ENCODE results near the gene MRPS25.
"Not testable (repeated sequence)": the region's sequence is repeated elsewhere in the genome, so short reads cannot be mapped to it uniquely, and the experiment has no call there.

MRPS25 gene

GRCh38 chr3:15044326-15044725 is 20.8 kb downstream of the MRPS25 start:
- in situ Hi-C loops (cut with MboI; ENCODE audit: low sequenced_read_pairs): no loop called here

- in situ Hi-C loops (cut with MboI; ENCODE audit: low sequenced_read_pairs): no loop called here
These were observed 21.5 kb downstream of the MRPS25 start for GRCh38 chr3:15043408-15044171.

- in situ Hi-C loops (cut with MboI; ENCODE audit: low sequenced_read_pairs): no loop called here
These were observed 22.2 kb downstream of the MRPS25 start for GRCh38 chr3:15042936-15043335.

- in situ Hi-C loops (cut with MboI; ENCODE audit: low sequenced_read_pairs): no loop called here
These were observed 23.2 kb downstream of the MRPS25 start for GRCh38 chr3:15041950-15042349.

- in situ Hi-C loops (cut with MboI; ENCODE audit: low sequenced_read_pairs): no loop called here
These were observed 24.3 kb downstream of the MRPS25 start for GRCh38 chr3:15040844-15041243.

- in situ Hi-C loops (cut with MboI; ENCODE audit: low sequenced_read_pairs): no loop called here
These were observed 26.8 kb downstream of the MRPS25 start for GRCh38 chr3:15038306-15038705.

- in situ Hi-C loops (cut with MboI; ENCODE audit: low sequenced_read_pairs): no loop called here
These were observed 32.0 kb downstream of the MRPS25 start for GRCh38 chr3:15033103-15033502.

- in situ Hi-C loops (cut with MboI; ENCODE audit: low sequenced_read_pairs): no loop called here
These were observed 32.5 kb downstream of the MRPS25 start for GRCh38 chr3:15032650-15033049.

- in situ Hi-C loops (cut with MboI; ENCODE audit: low sequenced_read_pairs): no loop called here
These were observed 35.5 kb downstream of the MRPS25 start for GRCh38 chr3:15029625-15030024.

GRCh38 chr3:15023719-15024118 is 41.4 kb downstream of the MRPS25 start:
- in situ Hi-C loops (cut with MboI; ENCODE audit: low sequenced_read_pairs): no loop called here

- in situ Hi-C loops (cut with MboI; ENCODE audit: low sequenced_read_pairs): no loop called here
These were observed 41.9 kb downstream of the MRPS25 start for GRCh38 chr3:15023249-15023648.

GRCh38 chr3:15017191-15017590 is 47.9 kb downstream of the MRPS25 start:
- in situ Hi-C loops (cut with MboI; ENCODE audit: low sequenced_read_pairs): no loop called here

GRCh38 chr3:15015456-15015855 is 49.7 kb downstream of the MRPS25 start:
- in situ Hi-C loops (cut with MboI; ENCODE audit: low sequenced_read_pairs): no loop called here

GRCh38 chr3:15014606-15015328 is 50.3 kb downstream of the MRPS25 start:
- in situ Hi-C loops (cut with MboI; ENCODE audit: low sequenced_read_pairs): no loop called here

GRCh38 chr3:15011174-15011573 is 53.9 kb downstream of the MRPS25 start:
- in situ Hi-C loops (cut with MboI; ENCODE audit: low sequenced_read_pairs): no loop called here

- in situ Hi-C loops (cut with MboI; ENCODE audit: low sequenced_read_pairs): no loop called here
These were observed 54.5 kb downstream of the MRPS25 start for GRCh38 chr3:15010664-15011063.

GRCh38 chr3:15009167-15009566 is 55.9 kb downstream of the MRPS25 start:
- in situ Hi-C loops (cut with MboI; ENCODE audit: low sequenced_read_pairs): no loop called here

GRCh38 chr3:15007681-15008141 is 57.4 kb downstream of the MRPS25 start:
- in situ Hi-C loops (cut with MboI; ENCODE audit: low sequenced_read_pairs): no loop called here

GRCh38 chr3:14999182-14999581 is 65.9 kb downstream of the MRPS25 start:
- in situ Hi-C loops (cut with MboI; ENCODE audit: low sequenced_read_pairs): not testable (repeated sequence)
